Activated T-helper 17 cell treated with anti-CD3 and anti-CD28 coated beads, Interleukin-2, amount 50 U/mL, for 72 hours (primary cell): ENCODE measurements around the gene PMAIP1. TPM values are rescaled to one million over a fixed set of nuclear protein-coding genes. Genes with fewer than 3 reads are reported as not detected.

ENCODE experiments used
- ATAC-seq: fragments of 150-1000 bp; cut with Tn5 transposase; replicated peaks from 2 replicates; pipeline ENCODE4 v1.10.0; 2021; ENCODE audit warnings: mild to moderate bottlenecking, moderate library complexity
- H3K27ac Mint-ChIP-seq: one replicate; pipeline ENCODE4 v1.8.0; 2022; ENCODE audit warnings: mixed read lengths
- H3K27me3 Mint-ChIP-seq: one replicate; pipeline ENCODE4 v1.8.0; 2022; ENCODE audit warnings: mixed read lengths
- H3K36me3 Mint-ChIP-seq: one replicate; pipeline ENCODE4 v1.8.0; 2022; ENCODE audit warnings: low read depth, mild to moderate bottlenecking, mixed read lengths
- H3K4me1 Mint-ChIP-seq: one replicate; pipeline ENCODE4 v1.8.0; 2022; ENCODE audit warnings: mixed read lengths
- H3K4me3 Mint-ChIP-seq: one replicate; pipeline ENCODE4 v1.8.0; 2022; ENCODE audit warnings: mild to moderate bottlenecking, mixed read lengths
- H3K9me3 Mint-ChIP-seq: one replicate; pipeline ENCODE4 v1.8.0; 2022; ENCODE audit warnings: mixed read lengths
- total RNA-seq, 2 donors: library from RNA; stranded (reverse); gene quantifications; one replicate each; pipeline ENCODE4 v1.2.3, GENCODE V29; 2022

PMAIP1 gene
- total RNA-seq, 2 donors from 2014 or later: 62.7 to 83.1 TPM

DNA sequence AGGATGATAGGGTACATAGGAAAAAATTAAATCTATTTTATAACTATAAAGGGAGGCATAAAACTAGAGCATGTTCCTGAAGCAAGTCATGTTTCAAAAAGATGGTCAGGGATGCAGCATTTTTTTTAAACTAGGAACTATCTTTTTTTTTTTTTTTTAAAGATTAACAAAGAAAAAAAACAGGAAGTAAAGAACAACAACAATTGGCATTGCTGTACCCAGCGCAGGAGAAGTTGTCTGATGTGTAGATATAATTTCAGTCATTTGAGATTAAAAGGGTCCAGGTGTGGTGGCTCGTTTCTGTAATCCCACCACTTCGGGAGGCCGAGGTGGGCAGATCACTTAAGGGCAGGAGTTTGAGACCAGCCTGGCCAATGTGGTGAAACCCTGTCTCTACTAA, 41.5 kb downstream of the PMAIP1 start:
- no peak overlapping the region for H3K27ac Mint-ChIP-seq
- no peak for ATAC-seq

DNA sequence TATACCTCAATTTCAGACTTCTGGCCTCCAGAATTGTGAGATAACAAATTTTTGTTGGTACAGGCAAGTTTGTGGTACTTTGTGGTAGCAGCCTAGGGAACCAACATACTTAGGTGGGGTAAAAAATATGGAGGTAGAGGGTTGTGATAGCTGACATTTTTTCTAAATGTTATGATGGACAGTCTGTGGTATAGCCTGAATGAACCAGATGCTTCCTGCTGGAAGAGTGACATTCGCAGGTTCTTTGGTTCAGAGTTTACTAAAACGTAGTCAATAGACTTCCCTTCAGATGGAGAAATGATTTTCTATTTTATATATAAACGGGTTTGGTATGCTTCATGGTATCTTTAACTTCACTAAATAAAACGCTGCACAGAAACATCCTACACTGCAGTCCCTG, 42.8 kb downstream of the PMAIP1 start:
- no peaks in the 10 kb centered on the region for H3K27me3 Mint-ChIP-seq
- H3K27ac Mint-ChIP-seq: no peak overlapping the region
- no peaks in the 10 kb centered on the region for H3K9me3 Mint-ChIP-seq
- H3K36me3 Mint-ChIP-seq: no peaks in the 10 kb centered on the region
- no peak overlapping the region for H3K4me3 Mint-ChIP-seq
- no peaks in the 10 kb centered on the region for H3K4me1 Mint-ChIP-seq
- ATAC-seq: no peak

More for the DNA sequence above, 41.5 kb downstream of the PMAIP1 start:
- Mint-ChIP-seq H3K9me3 (no peaks in the 10 kb centered on the region), H3K36me3 (no peaks in the 10 kb centered on the region), H3K4me3 (no peak overlapping the region), H3K27me3 (no peaks in the 10 kb centered on the region), H3K4me1 (no peaks in the 10 kb centered on the region)

GRCh38 chr18:59945544-59945943, 45.7 kb downstream of the PMAIP1 start:
- Mint-ChIP-seq H3K9me3 (no peaks in the 10 kb centered on the region), H3K27ac (no peak overlapping the region), H3K4me3 (no peak overlapping the region), H3K4me1 (no peaks in the 10 kb centered on the region), H3K27me3 (peaks cover 3% of the 10 kb centered on the region), H3K36me3 (no peaks in the 10 kb centered on the region)
- no peak for ATAC-seq

DNA sequence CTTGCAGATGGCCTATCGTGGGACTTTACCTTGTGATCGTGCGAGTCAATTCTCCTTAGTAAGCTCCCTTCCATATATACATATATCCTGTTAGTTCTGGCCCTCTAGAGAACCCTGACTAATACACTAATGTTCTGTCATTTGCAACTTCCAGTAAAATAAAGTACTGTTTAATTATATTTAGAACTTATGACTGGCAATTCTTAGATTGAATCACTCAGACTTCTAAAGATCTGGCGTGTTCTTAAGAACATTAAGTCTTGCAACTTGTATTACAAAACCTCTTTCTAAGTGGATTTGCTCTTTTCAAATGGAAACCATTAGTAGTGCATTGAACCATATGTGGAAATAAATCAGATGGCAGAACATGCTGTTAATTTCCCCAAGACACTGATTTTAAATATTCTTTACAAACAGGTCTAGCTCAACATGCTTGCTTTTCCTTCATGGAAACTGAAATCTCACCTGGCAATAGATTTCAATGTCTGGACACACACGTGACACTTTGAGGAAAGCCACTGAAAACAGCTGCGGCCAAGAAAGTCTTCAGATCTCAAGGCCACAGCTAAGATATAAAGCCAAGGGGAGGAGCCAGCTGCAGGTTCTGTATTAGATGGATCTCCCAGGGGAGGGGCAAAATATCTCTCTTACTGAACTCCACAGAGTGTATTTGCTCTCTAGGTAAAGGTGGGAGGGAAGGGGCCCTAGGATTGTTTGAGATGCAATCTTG, 50.6 kb downstream of the PMAIP1 start:
- Mint-ChIP-seq H3K27me3 (peaks cover 3% of the 10 kb centered on the region), H3K4me3 (no peak overlapping the region), H3K9me3 (no peaks in the 10 kb centered on the region), H3K4me1 (no peaks in the 10 kb centered on the region), H3K36me3 (no peaks in the 10 kb centered on the region), H3K27ac (peak overlapping the region; percentile 50)
- peak; percentile 68 for ATAC-seq

GRCh38 chr18:59951591-59951990, 51.8 kb downstream of the PMAIP1 start:
- H3K36me3 Mint-ChIP-seq: no peaks in the 10 kb centered on the region
- no peak for ATAC-seq
- H3K27me3 Mint-ChIP-seq: peaks cover 7% of the 10 kb centered on the region
- H3K4me3 Mint-ChIP-seq: no peak overlapping the region
- H3K4me1 Mint-ChIP-seq: no peaks in the 10 kb centered on the region
- no peak overlapping the region for H3K27ac Mint-ChIP-seq
- no peaks in the 10 kb centered on the region for H3K9me3 Mint-ChIP-seq

DNA sequence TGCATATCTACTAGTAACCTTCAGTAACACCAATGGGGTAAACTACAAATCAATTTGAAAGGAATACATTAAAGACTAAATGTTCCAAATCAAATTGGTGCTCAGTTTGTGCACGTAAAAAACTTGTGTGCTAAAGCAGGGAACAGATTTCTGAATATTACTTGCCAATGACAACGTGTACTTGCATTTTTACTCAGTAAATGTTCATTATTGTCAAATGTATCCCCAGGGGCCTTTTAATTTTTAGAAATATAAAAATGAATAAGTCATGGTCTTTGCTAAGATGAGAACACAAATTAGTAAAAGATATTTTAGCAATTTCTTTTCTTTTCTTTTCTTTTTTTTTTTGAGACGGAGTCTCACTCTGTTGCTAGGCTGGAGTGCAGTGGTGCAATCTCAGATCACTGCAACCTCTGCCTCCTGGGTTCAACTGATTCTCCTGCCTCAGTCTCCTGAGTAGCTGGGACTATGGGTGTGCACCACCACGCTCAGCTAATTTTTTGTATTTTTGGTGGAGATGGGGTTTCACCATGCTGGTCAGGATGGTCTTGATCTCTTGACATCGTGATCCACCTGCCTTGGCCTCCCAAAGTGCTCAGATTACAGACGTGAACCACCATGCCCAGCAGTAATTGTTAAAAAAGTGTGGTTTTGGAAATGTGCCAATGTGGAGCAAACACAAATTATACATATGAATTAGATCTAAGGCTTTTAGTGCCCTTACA, 52.6 kb downstream of the PMAIP1 start:
- peak overlapping the region; percentile 61 for H3K4me3 Mint-ChIP-seq
- H3K27ac Mint-ChIP-seq: peak overlapping the region; percentile 91
- H3K4me1 Mint-ChIP-seq: no peaks in the 10 kb centered on the region
- H3K9me3 Mint-ChIP-seq: no peaks in the 10 kb centered on the region
- no peaks in the 10 kb centered on the region for H3K36me3 Mint-ChIP-seq
- H3K27me3 Mint-ChIP-seq: peaks cover 10% of the 10 kb centered on the region
- no peak for ATAC-seq

Other genes with a start within 250 kb of the PMAIP1 start
- under 1 TPM; 0.04 to 0.08 TPM for gene CCBE1, start 202.6 kb upstream of the PMAIP1 start, total RNA-seq